Common myeloid progenitor, CD34-positive (primary cell): ENCODE results near the gene SULT1A1.
"Not testable (repeated sequence)": the region's sequence is repeated elsewhere in the genome, so short reads cannot be mapped to it uniquely, and the experiment has no call there.

Experiments used
- CTCF ChIA-PET: fragments of 350-600 bp; sonication (Branson Sonifier 250); formaldehyde crosslinking; loops from one replicate; lab custom pipeline; 2021; ENCODE audit warnings: antibody characterized with exemption; lab: Charles Lee
- POLR2A ChIA-PET: fragments of 350-600 bp; sonication (Branson Sonifier 250); formaldehyde crosslinking; loops from one replicate; lab custom pipeline; 2021; ENCODE audit warnings: antibody characterized with exemption; lab: Charles Lee
- DNase-seq, 3 donors: peaks; one replicate each; pipeline versions ENCODE4 v3.0.0 to v3.0.0-alpha.2; 2013
- H3K27ac ChIP-seq, 2 experiments: 1 replicate in 1 of 2; 2 replicates in 1 of 2; pipeline ENCODE4 v1.7.0; 2013; ENCODE audit warnings: inconsistent platforms in 2 of 2, low read length in 2 of 2, mild to moderate bottlenecking in 2 of 2, low read depth in 1 of 2, moderate library complexity in 1 of 2; ENCODE audit not compliant: severe bottlenecking in 2 of 2, insufficient read depth in 1 of 2, poor library complexity in 1 of 2
- H3K27me3 ChIP-seq, 5 experiments: replicated peaks in 2 of 5; 1 replicate in 3 of 5; 2 replicates in 2 of 5; pipeline versions ENCODE4 v1.6.1 to v1.7.0; 2013; ENCODE audit warnings: low read length in 4 of 5, mild to moderate bottlenecking in 2 of 5, moderate library complexity in 2 of 5, inconsistent platforms in 1 of 5; ENCODE audit not compliant: insufficient read depth in 5 of 5, control insufficient read depth in 4 of 5
- H3K36me3 ChIP-seq, 4 experiments: 1 replicate in 2 of 4; 2 replicates in 2 of 4; pipeline versions ENCODE4 v1.6.1 to v1.7.0; 2013; ENCODE audit warnings: low read length in 3 of 4, control low read depth in 1 of 4, mild to moderate bottlenecking in 1 of 4; ENCODE audit not compliant: control insufficient read depth in 4 of 4, insufficient read depth in 4 of 4
- H3K4me1 ChIP-seq, 4 experiments: 1 replicate in 3 of 4; 2 replicates in 1 of 4; pipeline versions ENCODE4 v1.6.1 to v1.7.1; 2013; ENCODE audit warnings: low read length in 3 of 4, mild to moderate bottlenecking in 3 of 4, control low read depth in 1 of 4, inconsistent platforms in 1 of 4, moderate library complexity in 1 of 4; ENCODE audit not compliant: control insufficient read depth in 4 of 4, insufficient read depth in 4 of 4; ENCODE audit errors: control extremely low read depth in 1 of 4
- H3K4me3 ChIP-seq, 7 experiments: 1 replicate in 4 of 7; 2 replicates in 3 of 7; pipeline versions ENCODE4 v1.5.1 to v1.7.0; 2013; ENCODE audit warnings: mild to moderate bottlenecking in 7 of 7, low read length in 6 of 7, moderate library complexity in 6 of 7, inconsistent platforms in 2 of 7, low read depth in 2 of 7, control low read depth in 1 of 7; ENCODE audit not compliant: insufficient read depth in 4 of 7, control insufficient read depth in 1 of 7; ENCODE audit errors: extremely low read depth in 1 of 7
- H3K9me3 ChIP-seq, 5 experiments: 1 replicate in 4 of 5; 2 replicates in 1 of 5; pipeline versions ENCODE4 v1.6.1 to v1.7.1; 2013; ENCODE audit warnings: low read length in 4 of 5, mild to moderate bottlenecking in 2 of 5, inconsistent platforms in 1 of 5, low read depth in 1 of 5, moderate library complexity in 1 of 5; ENCODE audit not compliant: control insufficient read depth in 4 of 5, insufficient read depth in 2 of 5; ENCODE audit errors: control extremely low read depth in 1 of 5
- WGBS: methylation state at CpG from one replicate; pipeline ENCODE4 v1.1.5; 2013; ENCODE audit not compliant: insufficient coverage; 5-methylcytosine and 5-hydroxymethylcytosine counted together

SULT1A1 gene

GRCh38 chr16:28596840-28597691 is 12.8 kb downstream of the SULT1A1 start, which contains the start of gene SULT1A2:
Gene SULT1A2, minus strand, starts transcription at chr16:28597050. Its CDS starts 1,120 bp downstream, at chr16:28595930.
- ChIA-PET POLR2A (no interaction called here), CTCF (interaction anchor here (0.8 to 1.5 kb wide), 4 partner anchors 13 to 27 kb away, joined by 3 to 8 read pairs (median 4); partner anchors contain the start of gene SULT1A1)
- WGBS: 67% methylated on average over 9 of the region's 11 CpGs
- H3K27me3 ChIP-seq: no peaks in the 10 kb centered on the region
- DNase-seq: peak in 2 of 3 donors; percentile 25 to 44
- peaks cover 0 to 22% (median 18%) of the 10 kb centered on the region in 4 experiments for H3K4me1 ChIP-seq
- peaks cover 0 to 3% (median 2%) of the 10 kb centered on the region in 4 experiments for H3K36me3 ChIP-seq
- peak within 1 kb of the TSS in 2 of 7 experiments; percentile 14 to 38 for H3K4me3 ChIP-seq
- H3K9me3 ChIP-seq: no peaks in the 10 kb centered on the region
- peak within 1 kb of the TSS in 1 of 2 experiments; percentile 43 for H3K27ac ChIP-seq

- Histone ChIP-seq H3K4me3 (no peak overlapping the region), H3K4me1 (peaks cover 0 to 22% (median 18%) of the 10 kb centered on the region in 4 experiments), H3K27ac (peak overlapping the region in 1 of 2 experiments; percentile 43), H3K27me3 (no peaks in the 10 kb centered on the region), H3K36me3 (peaks cover 0 to 9% (median 4%) of the 10 kb centered on the region in 4 experiments), H3K9me3 (no peaks in the 10 kb centered on the region)
- WGBS: 92% methylated on average over 2 of the region's 8 CpGs
- ChIA-PET POLR2A (no interaction called here), CTCF (interaction anchor here (1.7 kb wide), 1 partner anchor 8 kb away, joined by 4 read pairs; no protein-coding TSS in a partner anchor)
- DNase-seq: no peak
Measured at GRCh38 chr16:28596115-28596630, 13.7 kb downstream of the SULT1A1 start.

GRCh38 chr16:28595451-28595850 is 14.4 kb downstream of the SULT1A1 start:
- H3K27me3 ChIP-seq, H3K27ac ChIP-seq, H3K4me3 ChIP-seq, POLR2A ChIA-PET, H3K9me3 ChIP-seq, DNase-seq: not testable (repeated sequence)
- peaks cover 0 to 22% (median 18%) of the 10 kb centered on the region in 4 experiments for H3K4me1 ChIP-seq
- peaks cover 0 to 16% (median 9%) of the 10 kb centered on the region in 4 experiments for H3K36me3 ChIP-seq
- CTCF ChIA-PET: interaction anchor here (1.7 to 1.8 kb wide), 2 partner anchors 9 to 22 kb away, joined by 4 to 5 read pairs; no protein-coding TSS in a partner anchor
- 100% methylated on average over 3 of the region's 6 CpGs for WGBS

GRCh38 chr16:28592979-28593553 is 16.8 kb downstream of the SULT1A1 start:
- no peak overlapping the region for H3K27ac ChIP-seq
- WGBS: 87% methylated on average over 7 of the region's 13 CpGs
- DNase-seq: no peak
- ChIA-PET CTCF (no interaction called here), POLR2A (no interaction called here)
- H3K4me1 ChIP-seq: peaks cover 0 to 20% (median 15%) of the 10 kb centered on the region in 4 experiments
- H3K36me3 ChIP-seq: peaks cover 5 to 38% (median 21%) of the 10 kb centered on the region in 4 experiments
- H3K9me3 ChIP-seq: no peaks in the 10 kb centered on the region
- H3K27me3 ChIP-seq: no peaks in the 10 kb centered on the region
- H3K4me3 ChIP-seq: no peak overlapping the region

- ChIA-PET CTCF (no interaction called here), POLR2A (no interaction called here)
- WGBS: 96% methylated on average over 5 of the region's 5 CpGs
Measured at GRCh38 chr16:28592511-28592910, 17.3 kb downstream of the SULT1A1 start.

GRCh38 chr16:28591355-28591754 is 18.5 kb downstream of the SULT1A1 start:
- CTCF ChIA-PET: no interaction called here
- H3K27me3 ChIP-seq: no peaks in the 10 kb centered on the region
- no peak overlapping the region for H3K27ac ChIP-seq
- WGBS: 93% methylated on average over 5 of the region's 6 CpGs
- H3K9me3 ChIP-seq: no peaks in the 10 kb centered on the region
- H3K36me3 ChIP-seq: peaks cover 7 to 52% (median 28%) of the 10 kb centered on the region in 4 experiments
- peaks cover 0 to 3% (median 0%) of the 10 kb centered on the region in 4 experiments for H3K4me1 ChIP-seq
- POLR2A ChIA-PET: no interaction called here
- no peak overlapping the region for H3K4me3 ChIP-seq
- no peak for DNase-seq

More at GRCh38 chr16:28592511-28592910, 17.3 kb downstream of the SULT1A1 start:
- Histone ChIP-seq H3K4me3 (no peak overlapping the region), H3K9me3 (no peaks in the 10 kb centered on the region), H3K36me3 (peaks cover 7 to 42% (median 23%) of the 10 kb centered on the region in 4 experiments), H3K27ac (no peak overlapping the region), H3K4me1 (peaks cover 0 to 15% (median 10%) of the 10 kb centered on the region in 4 experiments), H3K27me3 (no peaks in the 10 kb centered on the region)
- no peak for DNase-seq
